OCI-LY3 (cell line): ENCODE measurements around the gene SLC44A1.

ENCODE experiments used
- H2AFZ ChIP-seq: fragments of 200-600, 300-600 bp; shearing (Covaris generic); 2 replicates; pipeline ENCODE4 v1.6.0; 2014; ENCODE audit warnings: antibody characterized with exemption, low read depth, low read length
- H3K27ac ChIP-seq: fragments of 200-600, 300-600 bp; sonication (generic); 2 replicates; pipeline ENCODE4 v1.5.1; 2014; ENCODE audit warnings: mild to moderate bottlenecking, low read length, moderate library complexity, mixed read lengths
- H3K27me3 ChIP-seq: fragments of 200-600, 300-600 bp; sonication (generic); 2 replicates; pipeline ENCODE4 v1.6.1; 2014; ENCODE audit warnings: low read depth, low read length, mixed read lengths
- H3K36me3 ChIP-seq: fragments of 200-600, 300-600 bp; sonication (generic); replicated peaks from 2 replicates; pipeline ENCODE3; 2014; ENCODE audit warnings: low read depth, low read length, mixed read lengths
- H3K4me1 ChIP-seq: fragments of 300-600, 200-600 bp; sonication (generic); 2 replicates; pipeline ENCODE4 v1.6.1; 2014; ENCODE audit warnings: low read length, mixed read lengths
- H3K4me2 ChIP-seq: fragments of 200-600, 300-600 bp; sonication (generic); 2 replicates; pipeline ENCODE4 v1.6.1; 2014; ENCODE audit warnings: low read length, mixed read lengths
- H3K4me3 ChIP-seq: fragments of 300-600, 200-600 bp; sonication (generic); 2 replicates; pipeline ENCODE4 v1.5.1; 2014; ENCODE audit warnings: antibody characterized with exemption, mild to moderate bottlenecking, low read length, moderate library complexity
- H3K79me2 ChIP-seq: fragments of 300-600, 200-600 bp; shearing (Covaris generic); 2 replicates; pipeline ENCODE4 v1.6.1; 2014; ENCODE audit warnings: mild to moderate bottlenecking, low read length, mixed read lengths
- H3K9ac ChIP-seq: fragments of 300-600, 200-600 bp; shearing (Covaris generic); 2 replicates; pipeline ENCODE4 v1.6.0; 2014; ENCODE audit warnings: mild to moderate bottlenecking, low read length, moderate library complexity
- H3K9me3 ChIP-seq: fragments of 200-600, 300-600 bp; shearing (Covaris generic); 2 replicates; pipeline ENCODE4 v1.6.1; 2014; ENCODE audit warnings: low read length, mixed read lengths; ENCODE audit not compliant: insufficient read depth
- H4K20me1 ChIP-seq: fragments of 200-600, 300-600 bp; sonication (generic); 2 replicates; pipeline ENCODE4 v1.6.1; 2016; ENCODE audit warnings: low read length, mixed read lengths; ENCODE audit not compliant: insufficient read depth
- CTCF ChIP-seq: fragments of 200-600, 300-600 bp; sonication (generic); IDR thresholded peaks from 2 replicates; pipeline ENCODE4 v1.5.1; 2014; ENCODE audit warnings: antibody characterized with exemption, low read length, low read depth
- EZH2phosphoT487 ChIP-seq: fragments of 200-600 bp; shearing (Covaris generic); IDR thresholded peaks from 2 replicates; pipeline ENCODE4 v1.6.1; 2018; ENCODE audit warnings: antibody characterized with exemption, mixed run types, low read depth

Gene SLC44A1

GRCh38 chr9:105251133-105251532 lies 6.7 kb downstream of the SLC44A1 start:
- Histone ChIP-seq H3K27ac (peak overlapping the region; percentile 38; the same call in 1 of the 2 replicates), H3K27me3 (no peaks in the 10 kb centered on the region), H3K4me2 (peak overlapping the region; percentile 48; the same call in 1 of the 2 replicates), H4K20me1 (peaks cover 30% of the 10 kb centered on the region; the same call in 1 of the 2 replicates), H3K4me1 (peaks cover 42% of the 10 kb centered on the region), H3K36me3 (no peaks in the 10 kb centered on the region), H3K9ac (peak overlapping the region; percentile 30; the same call in 1 of the 2 replicates), H2AFZ (no peak overlapping the region), H3K9me3 (no peaks in the 10 kb centered on the region), H3K79me2 (peaks cover 96% of the 10 kb centered on the region), H3K4me3 (no peak overlapping the region)
- TF ChIP-seq EZH2phosphoT487, result no peak
- no peak for TF ChIP-seq CTCF

- H3K27me3 ChIP-seq, result no peaks in the 10 kb centered on the region
- peaks cover 35% of the 10 kb centered on the region for H3K4me1 ChIP-seq
- no peak overlapping the region for H2AFZ ChIP-seq
- H3K9ac ChIP-seq, result peak overlapping the region; percentile 30; the same call in 1 of the 2 replicates
- peak overlapping the region; percentile 48 for H3K4me2 ChIP-seq
- TF ChIP-seq CTCF (peak; percentile 71), EZH2phosphoT487 (no peak)
- H3K36me3 ChIP-seq, result no peaks in the 10 kb centered on the region
- no peaks in the 10 kb centered on the region for H3K9me3 ChIP-seq
- peaks cover 22% of the 10 kb centered on the region; the same call in 1 of the 2 replicates for H4K20me1 ChIP-seq
- 0 out of 2 replicates have a peak overlapping the region, but pooled peaks have one; percentile 16 for H3K4me3 ChIP-seq
- peaks cover 92% of the 10 kb centered on the region for H3K79me2 ChIP-seq
- peak overlapping the region; percentile 38; the same call in 1 of the 2 replicates for H3K27ac ChIP-seq
Measured at GRCh38 chr9:105251733-105252404, 7.4 kb downstream of the SLC44A1 start.

GRCh38 chr9:105252405-105252756 lies 7.9 kb downstream of the SLC44A1 start:
- no peaks in the 10 kb centered on the region for H3K9me3 ChIP-seq
- peaks cover 17% of the 10 kb centered on the region; the same call in 1 of the 2 replicates for H4K20me1 ChIP-seq
- no peak overlapping the region for H3K27ac ChIP-seq
- peaks cover 32% of the 10 kb centered on the region for H3K4me1 ChIP-seq
- H3K79me2 ChIP-seq, result peaks cover 92% of the 10 kb centered on the region
- no peak overlapping the region for H3K4me3 ChIP-seq
- no peak overlapping the region for H3K4me2 ChIP-seq
- H2AFZ ChIP-seq, result no peak overlapping the region
- H3K9ac ChIP-seq, result no peak overlapping the region
- TF ChIP-seq EZH2phosphoT487 (no peak), CTCF (no peak)
- no peaks in the 10 kb centered on the region for H3K27me3 ChIP-seq
- H3K36me3 ChIP-seq, result no peaks in the 10 kb centered on the region

GRCh38 chr9:105254226-105254625 lies 9.8 kb downstream of the SLC44A1 start:
- Histone ChIP-seq H3K79me2 (peaks cover 92% of the 10 kb centered on the region), H3K27me3 (no peaks in the 10 kb centered on the region), H4K20me1 (peaks cover 5% of the 10 kb centered on the region; the same call in 1 of the 2 replicates), H3K4me2 (no peak overlapping the region), H3K9ac (no peak overlapping the region), H3K36me3 (no peaks in the 10 kb centered on the region), H3K27ac (no peak overlapping the region), H2AFZ (no peak overlapping the region), H3K4me3 (no peak overlapping the region), H3K4me1 (peaks cover 45% of the 10 kb centered on the region), H3K9me3 (no peaks in the 10 kb centered on the region)
- TF ChIP-seq CTCF (no peak), EZH2phosphoT487 (no peak)
